Stomach smooth muscle (tissue), 2 donors: ENCODE measurements around the gene ARL15.

Experiments used
- H3K27ac ChIP-seq: one replicate; pipeline ENCODE4 v1.7.0; 2013; ENCODE audit warnings: mild to moderate bottlenecking, low read length, inconsistent platforms
- H3K27me3 ChIP-seq, 2 donors: one replicate each; pipeline ENCODE4 v1.7.0; 2013; ENCODE audit warnings: low read length in 2 of 2; ENCODE audit not compliant: insufficient read depth in 2 of 2, control insufficient read depth in 1 of 2
- H3K36me3 ChIP-seq, 2 donors: one replicate each; pipeline ENCODE4 v1.7.0; 2013; ENCODE audit warnings: low read length in 2 of 2; ENCODE audit not compliant: control insufficient read depth in 2 of 2, insufficient read depth in 2 of 2
- H3K4me1 ChIP-seq: one replicate; pipeline ENCODE4 v1.7.0; 2013; ENCODE audit warnings: low read length; ENCODE audit not compliant: control insufficient read depth, insufficient read depth
- H3K4me3 ChIP-seq, 2 donors: one replicate each; pipeline ENCODE4 v1.7.0; 2013; ENCODE audit warnings: low read length in 2 of 2
- H3K9ac ChIP-seq, 2 donors: one replicate each; pipeline ENCODE4 v1.7.0; 2013; ENCODE audit warnings: low read length in 2 of 2, mild to moderate bottlenecking in 1 of 2
- H3K9me3 ChIP-seq, 2 donors: one replicate each; pipeline ENCODE4 v1.7.0; 2013; ENCODE audit warnings: low read length in 2 of 2; ENCODE audit not compliant: control insufficient read depth in 2 of 2
- donor health status: healthy.
- donor health status: Pancreatic carcinoma.

Gene ARL15

DNA sequence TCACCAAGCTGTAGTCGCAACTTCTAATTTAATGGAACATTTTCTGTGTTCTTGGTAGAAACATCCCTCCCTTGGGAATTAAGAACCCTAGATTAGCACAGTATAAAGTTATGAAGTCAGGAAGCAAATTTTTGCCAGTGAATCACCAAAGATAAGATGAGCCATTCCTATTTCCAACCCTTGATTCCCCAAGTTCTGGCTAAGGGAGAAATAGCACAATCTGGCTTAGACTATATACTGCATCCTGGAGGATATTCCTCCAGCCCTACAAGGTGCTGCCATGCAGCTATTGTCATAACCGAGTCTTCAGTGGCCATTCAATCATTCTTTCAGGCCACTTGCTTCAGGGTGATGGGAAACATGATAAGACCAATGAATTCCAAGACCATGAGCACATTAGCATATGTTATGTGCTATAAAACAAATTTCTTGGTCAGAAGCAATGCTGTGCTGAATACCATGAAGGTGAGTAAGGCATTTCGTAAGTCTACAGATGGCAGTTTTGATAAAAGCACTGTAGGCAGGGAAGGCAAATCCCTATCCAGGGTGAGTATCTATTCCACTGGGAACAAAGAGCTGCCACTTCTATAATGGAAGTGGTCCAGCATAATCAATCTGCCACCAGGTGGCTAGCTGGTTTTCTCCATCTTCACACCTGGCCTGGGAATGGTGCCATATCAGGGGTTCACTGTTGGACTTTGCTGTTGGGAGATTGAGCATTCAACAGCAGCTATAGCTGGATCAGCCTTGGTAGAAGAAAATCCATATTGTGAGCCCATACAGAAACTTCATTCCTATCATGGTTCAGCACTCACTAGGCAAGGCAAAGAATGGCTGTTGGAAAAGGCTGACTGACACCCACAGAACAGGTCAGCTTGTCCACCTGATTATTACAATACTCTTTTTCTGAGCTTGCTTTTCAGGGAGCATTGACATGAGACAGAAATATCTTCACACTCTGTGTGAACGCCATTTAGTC, 19.6 kb upstream of the ARL15 start:
- Histone ChIP-seq H3K27ac (no peak overlapping the region), H3K9ac (no peak overlapping the region), H3K9me3 (peaks cover 0 to 2% of the 10 kb centered on the region in 2 donors), H3K4me1 (no peaks in the 10 kb centered on the region), H3K36me3 (no peaks in the 10 kb centered on the region), H3K4me3 (no peak overlapping the region), H3K27me3 (peaks cover 0 to 2% of the 10 kb centered on the region in 2 donors)

DNA sequence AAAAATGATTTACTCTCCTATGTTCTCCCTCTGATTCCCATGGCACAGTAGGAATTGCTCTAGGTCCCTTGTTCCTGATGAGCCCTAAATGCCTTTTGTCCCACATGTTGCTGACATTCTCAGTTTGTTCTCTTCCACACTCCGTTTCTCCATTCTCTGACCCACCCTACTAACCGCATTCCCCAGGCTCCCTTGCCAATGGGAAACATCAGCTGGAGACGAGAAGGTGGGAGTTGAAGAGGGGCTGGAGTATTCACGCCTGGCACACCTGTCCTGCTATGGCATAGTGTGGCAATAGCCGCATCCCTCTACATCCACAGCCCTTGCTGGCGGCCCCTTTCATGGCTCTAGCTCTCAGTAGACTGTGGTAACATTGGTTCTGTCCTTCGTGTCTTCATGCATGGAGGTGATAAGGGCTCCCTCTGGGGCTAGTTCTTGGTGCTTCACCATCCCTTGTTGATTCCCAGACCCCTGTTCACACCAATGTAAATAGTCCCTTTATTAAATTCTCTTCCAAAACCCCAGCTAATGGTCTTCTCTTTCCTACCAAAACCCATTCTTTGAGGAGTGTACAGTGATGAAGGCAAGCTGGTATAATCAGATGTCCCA, 16.4 kb upstream of the ARL15 start:
- Histone ChIP-seq H3K27ac (no peak overlapping the region), H3K9ac (no peak overlapping the region), H3K36me3 (no peaks in the 10 kb centered on the region), H3K27me3 (peaks cover 0 to 2% of the 10 kb centered on the region in 2 donors), H3K9me3 (no peaks in the 10 kb centered on the region), H3K4me3 (no peak overlapping the region), H3K4me1 (no peaks in the 10 kb centered on the region)

DNA sequence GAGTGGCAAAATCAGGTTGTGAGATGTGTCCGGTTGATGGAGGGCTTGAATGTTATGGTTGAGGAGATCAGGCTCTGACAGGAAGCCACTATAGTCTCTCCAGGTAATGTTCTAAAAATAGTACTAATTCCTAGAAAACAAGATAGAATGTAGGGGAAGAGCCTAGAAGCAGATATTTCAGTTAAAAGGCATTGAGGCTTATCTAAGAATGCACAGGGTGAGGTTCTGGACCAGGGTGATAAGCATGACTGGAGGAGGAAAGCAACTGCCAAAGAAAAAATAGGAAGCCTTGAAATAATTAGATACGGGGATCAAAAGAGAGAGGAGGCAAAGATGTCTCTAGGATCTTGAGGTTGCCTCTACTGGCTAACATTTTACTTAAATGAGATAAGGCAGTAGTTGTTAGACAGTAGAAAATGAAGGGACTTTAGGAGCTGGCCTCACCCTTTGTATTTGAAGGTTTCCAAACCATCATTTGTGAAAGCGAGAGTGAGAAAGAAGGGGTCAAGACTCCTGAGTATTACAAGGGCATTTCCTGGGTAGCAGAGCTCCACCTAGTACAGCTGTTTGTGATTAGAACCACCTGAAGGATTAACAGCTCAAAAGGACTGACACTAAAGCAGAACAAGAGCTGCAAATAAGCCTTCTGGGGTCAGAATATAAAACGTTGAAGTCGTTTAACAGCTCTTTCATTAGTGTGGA, 15.4 kb upstream of the ARL15 start:
- Histone ChIP-seq H3K27ac (no peak overlapping the region), H3K4me1 (no peaks in the 10 kb centered on the region), H3K9ac (no peak overlapping the region), H3K9me3 (no peaks in the 10 kb centered on the region), H3K4me3 (no peak overlapping the region), H3K36me3 (no peaks in the 10 kb centered on the region), H3K27me3 (peaks cover 0 to 2% of the 10 kb centered on the region in 2 donors)

DNA sequence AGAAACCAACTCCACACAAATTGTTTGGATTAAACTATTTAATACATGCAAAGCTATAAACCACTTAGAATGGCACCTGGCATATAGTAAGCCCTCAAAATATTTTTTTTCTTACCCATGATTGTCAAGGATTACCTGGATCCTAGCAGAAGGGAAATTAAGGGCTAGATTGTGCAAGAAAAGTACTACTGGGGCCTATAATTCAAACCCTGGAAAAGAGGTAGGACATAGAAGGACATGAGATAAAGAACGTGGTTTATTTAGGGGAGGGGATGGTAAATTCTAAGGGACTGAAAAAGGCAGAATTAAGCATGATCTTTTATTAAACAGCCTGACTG, 14.9 kb upstream of the ARL15 start:
- no peaks in the 10 kb centered on the region for H3K4me1 ChIP-seq
- H3K36me3 ChIP-seq: no peaks in the 10 kb centered on the region
- no peak overlapping the region for H3K4me3 ChIP-seq
- H3K27me3 ChIP-seq: peaks cover 0 to 2% of the 10 kb centered on the region in 2 donors
- H3K27ac ChIP-seq: no peak overlapping the region
- H3K9me3 ChIP-seq: no peaks in the 10 kb centered on the region
- no peak overlapping the region for H3K9ac ChIP-seq

DNA sequence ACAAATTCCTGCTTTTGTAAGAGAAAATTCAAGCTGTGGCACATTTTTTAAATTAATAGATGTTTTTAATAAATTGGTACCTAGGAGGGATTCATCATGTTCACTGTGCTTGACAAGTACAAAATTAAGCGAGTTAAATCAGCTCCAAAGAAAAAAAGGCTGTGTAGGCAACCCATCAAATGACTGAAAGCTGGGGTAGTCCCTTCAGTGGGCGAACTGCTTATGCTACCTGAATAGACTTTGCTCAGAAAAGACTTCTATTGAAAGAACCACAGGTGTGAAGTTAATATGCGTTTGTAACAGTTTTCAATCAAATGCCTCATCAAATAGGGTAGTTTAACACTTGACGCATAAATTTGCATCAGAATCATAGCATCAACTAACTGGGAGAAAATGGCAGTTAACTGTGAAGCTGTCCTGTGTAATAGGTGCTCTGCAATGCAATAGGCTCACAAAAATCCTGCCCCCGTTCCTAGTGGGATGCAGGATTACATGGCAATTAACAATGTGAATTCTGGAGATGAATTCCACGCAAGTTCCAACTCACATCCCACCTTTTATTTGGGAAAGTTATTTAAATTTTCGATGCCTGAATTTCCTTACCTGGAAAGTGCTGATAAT, 14.4 kb upstream of the ARL15 start:
- Histone ChIP-seq H3K4me1 (no peaks in the 10 kb centered on the region), H3K36me3 (no peaks in the 10 kb centered on the region), H3K27ac (no peak overlapping the region), H3K9me3 (no peaks in the 10 kb centered on the region), H3K27me3 (peaks cover 0 to 2% of the 10 kb centered on the region in 2 donors), H3K4me3 (no peak overlapping the region), H3K9ac (no peak overlapping the region)

DNA sequence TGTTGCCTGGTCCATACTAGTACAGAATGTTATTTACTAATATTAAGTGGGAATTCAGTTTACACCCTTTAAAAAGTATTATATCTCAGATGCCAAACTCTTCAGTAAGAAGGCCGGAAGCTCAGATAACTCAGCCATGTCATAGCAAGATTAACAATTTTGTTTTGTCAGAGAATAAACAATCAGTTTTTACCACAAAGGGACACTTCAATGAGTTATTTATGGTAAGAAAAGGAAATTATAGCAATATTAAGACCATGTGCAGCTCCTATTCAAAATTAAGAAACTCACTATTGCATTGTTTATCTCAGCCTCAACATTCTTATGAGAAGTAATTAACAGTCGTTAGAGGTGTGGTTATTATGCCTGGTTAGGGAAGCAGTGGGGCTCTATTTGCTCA, 13.1 kb upstream of the ARL15 start:
- H3K9me3 ChIP-seq: no peaks in the 10 kb centered on the region
- H3K4me1 ChIP-seq: no peaks in the 10 kb centered on the region
- H3K36me3 ChIP-seq: no peaks in the 10 kb centered on the region
- no peak overlapping the region for H3K27ac ChIP-seq
- no peak overlapping the region for H3K4me3 ChIP-seq
- no peak overlapping the region for H3K9ac ChIP-seq
- H3K27me3 ChIP-seq: peaks cover 0 to 2% of the 10 kb centered on the region in 2 donors

DNA sequence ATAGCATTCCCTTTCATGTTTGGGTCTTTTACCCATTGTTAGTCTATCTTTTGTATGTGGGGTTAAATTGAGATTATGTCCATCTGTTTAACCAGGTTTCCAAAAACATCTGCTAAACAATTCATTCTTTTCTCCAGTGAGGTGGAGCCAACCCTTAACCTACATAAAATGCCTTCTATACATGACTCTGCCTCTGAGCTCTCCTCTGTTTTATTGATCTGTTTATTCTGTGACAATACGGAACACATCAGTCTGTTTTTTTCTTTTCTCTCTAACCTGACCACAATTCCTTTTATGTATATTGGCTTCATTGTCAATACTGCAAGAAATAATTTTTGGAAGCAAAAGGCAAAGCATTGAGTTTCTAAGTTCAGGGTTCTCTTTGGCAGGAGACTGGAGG, 9.9 kb upstream of the ARL15 start:
- Histone ChIP-seq H3K4me3 (no peak overlapping the region), H3K4me1 (no peaks in the 10 kb centered on the region), H3K27me3 (no peaks in the 10 kb centered on the region), H3K27ac (no peak overlapping the region), H3K9me3 (no peaks in the 10 kb centered on the region), H3K9ac (no peak overlapping the region), H3K36me3 (no peaks in the 10 kb centered on the region)

DNA sequence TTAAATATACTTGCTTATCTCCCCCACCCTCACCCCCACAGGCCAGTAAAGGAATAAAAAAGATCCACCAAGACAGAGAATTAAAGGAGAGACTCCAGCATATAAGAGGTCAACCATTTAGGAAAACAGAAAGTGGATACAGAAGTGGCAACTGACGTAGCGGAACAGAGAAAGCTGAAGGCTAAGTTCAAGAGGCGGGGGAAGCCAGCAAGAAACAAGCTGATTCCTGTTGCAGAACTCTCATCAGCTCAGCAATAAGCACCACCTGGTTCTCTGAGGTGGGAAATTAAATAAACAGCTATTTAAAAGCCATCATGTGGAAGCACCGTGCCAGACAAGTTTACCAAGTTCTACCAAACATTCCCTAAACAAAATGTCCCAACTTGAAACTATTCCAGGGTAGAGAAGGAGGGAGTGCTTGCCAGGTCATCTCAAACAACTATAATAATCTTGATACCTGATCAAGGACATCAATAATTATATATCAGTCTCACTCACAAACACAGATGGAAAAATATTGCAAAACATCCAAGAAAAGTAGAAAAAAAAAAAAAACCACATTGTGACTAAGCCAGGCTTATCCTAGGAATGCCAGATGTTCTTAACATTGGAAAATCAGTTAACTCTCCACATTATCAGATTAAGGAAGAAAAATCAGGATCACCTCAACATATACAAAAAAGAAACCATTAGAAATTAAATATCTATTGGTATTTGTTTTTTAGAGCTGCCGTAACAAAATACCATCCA, 7.3 kb upstream of the ARL15 start:
- Histone ChIP-seq H3K36me3 (no peaks in the 10 kb centered on the region), H3K9me3 (no peaks in the 10 kb centered on the region), H3K4me1 (no peaks in the 10 kb centered on the region), H3K4me3 (no peak overlapping the region), H3K27ac (no peak overlapping the region), H3K27me3 (no peaks in the 10 kb centered on the region), H3K9ac (no peak overlapping the region)

DNA sequence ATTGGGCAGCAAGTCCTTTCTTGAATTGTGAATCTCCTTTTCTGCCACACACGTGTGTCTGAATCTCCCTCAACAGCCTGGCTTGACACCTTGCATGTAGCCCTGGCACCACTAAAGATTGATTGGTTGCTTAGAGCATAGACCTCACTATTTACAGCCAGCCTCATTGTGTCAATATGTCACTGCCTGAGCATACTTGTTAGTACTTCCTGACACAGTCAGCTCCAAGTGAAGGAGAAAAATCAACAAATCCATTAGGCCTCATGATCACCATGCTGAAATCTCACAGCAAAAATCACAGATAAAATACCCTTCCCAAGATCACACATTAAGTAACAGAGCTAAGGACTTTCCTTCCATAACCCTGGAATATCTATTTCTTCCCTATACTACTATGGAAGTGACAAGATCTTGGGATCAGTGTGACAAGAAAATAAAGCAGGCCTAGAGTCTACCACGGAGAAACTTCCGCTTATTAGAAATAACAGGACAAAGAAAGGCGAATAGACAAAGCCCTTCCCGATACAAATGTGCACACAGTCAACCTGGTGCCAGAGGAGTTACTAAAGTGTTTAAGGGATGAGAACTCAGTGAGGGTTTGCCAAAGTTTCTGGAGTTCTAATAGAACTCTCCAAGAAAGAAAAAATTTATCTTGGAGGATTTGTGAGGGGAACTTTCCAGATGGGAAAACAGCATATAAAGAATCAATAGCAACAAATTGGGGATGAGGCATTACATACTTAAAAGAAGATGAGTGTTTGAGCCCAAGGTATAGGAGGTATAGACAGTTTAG, 5.6 kb upstream of the ARL15 start:
- no peaks in the 10 kb centered on the region for H3K36me3 ChIP-seq
- no peaks in the 10 kb centered on the region for H3K9me3 ChIP-seq
- H3K4me1 ChIP-seq: peaks cover 8% of the 10 kb centered on the region

More for the DNA sequence above, 5.6 kb upstream of the ARL15 start:
- Histone ChIP-seq H3K27ac (no peak overlapping the region), H3K4me3 (no peak overlapping the region), H3K9ac (no peak overlapping the region), H3K27me3 (no peaks in the 10 kb centered on the region)
